ENCODE measurements around the gene GAMT. TPM values are rescaled to one million over a fixed set of nuclear protein-coding genes. Genes with fewer than 3 reads are reported as not detected.
A peak's percentile ranks its signal among the peaks of the same experiment; 100 is the strongest.

The GAMT gene
- total RNA-seq, 5 donors from 2014 or later (not counting 1 experiment from before 2014, with no cell fraction given): 11.8 to 18.1 (median 13.7) TPM

DNA sequence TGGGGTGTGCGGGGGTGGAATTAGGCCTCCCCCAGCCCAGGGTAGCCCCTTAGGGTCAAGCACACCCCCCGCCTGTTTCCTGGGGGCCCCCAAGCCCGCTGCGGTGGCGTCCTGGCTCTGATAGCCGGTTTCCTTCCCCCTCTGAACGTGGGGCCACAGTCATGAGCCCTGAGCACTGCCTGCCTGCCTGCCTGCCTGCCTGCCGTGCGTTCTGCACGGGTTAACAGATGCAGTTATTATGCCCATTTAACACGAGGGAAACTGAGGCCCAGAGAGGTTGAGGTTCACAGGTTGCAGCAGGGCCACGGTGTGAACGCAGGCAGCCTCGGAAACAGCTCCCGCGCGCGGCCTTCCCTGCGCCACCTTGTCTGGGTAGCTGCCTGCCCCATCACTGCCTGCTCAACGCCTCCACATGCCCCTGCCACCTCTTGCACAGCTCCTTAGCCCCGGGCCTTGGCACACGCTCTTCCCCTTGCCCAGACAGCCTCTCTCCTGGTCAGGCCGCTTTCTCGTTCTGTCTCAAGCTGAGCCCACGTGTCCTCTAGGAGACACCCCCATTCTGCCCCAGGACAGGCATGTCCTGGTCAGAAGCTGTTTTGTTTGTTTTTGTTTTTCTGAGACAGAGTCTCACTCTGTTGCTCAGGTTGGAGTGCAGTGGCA, 1.2 kb upstream of the GAMT start:
- H3K27ac ChIP-seq (ENCODE audit: low read length): no peak overlapping the region
- H3K27me3 ChIP-seq (replicated peaks in 1 of 2; ENCODE audit: control insufficient read depth in 2 of 2, extremely low read depth in 1 of 2, insufficient read depth in 2 of 2, low read length in 1 of 2): peaks cover 0 to 19% of the 10 kb centered on the region in 2 experiments
- Mint-ChIP-seq H3K9me3 (no peaks in the 10 kb centered on the region), H3K4me1 (peaks cover 15 to 19% (median 16%) of the 10 kb centered on the region in 3 donors), H3K27me3 (peaks cover 4% of the 10 kb centered on the region in 2 donors), H3K36me3 (no peaks in the 10 kb centered on the region), H3K4me3 (peak overlapping the region; percentile 57 to 74 (median 69)), H3K27ac (no peak overlapping the region)
- DNase-seq (no peak), ATAC-seq (replicated peaks in 1 of 4) (no peak)
- 39% methylated on average over 22 of the region's 25 CpGs for WGBS (ENCODE audit: insufficient coverage)
- peaks cover 3 to 34% of the 10 kb centered on the region in 2 experiments for H3K4me1 ChIP-seq (ENCODE audit: control insufficient read depth in 1 of 2, extremely low read depth in 1 of 2, insufficient read depth in 2 of 2, low read length in 2 of 2)
- H3K9me3 ChIP-seq: no peaks in the 10 kb centered on the region
- ChIA-PET CTCF (interaction anchor here (0.6 to 0.9 kb wide), 4 partner anchors 11 to 335 kb away, joined by 3 to 5 read pairs (median 3); no protein-coding TSS in a partner anchor), POLR2A (no interaction called here)
- H3K36me3 ChIP-seq (ENCODE audit: control insufficient read depth in 2 of 2, extremely low read depth in 1 of 2, insufficient read depth in 1 of 2, low read length in 1 of 2): peaks cover 0 to 6% of the 10 kb centered on the region in 2 donors
- peak overlapping the region in 1 of 2 donors; percentile 35 for H3K4me3 ChIP-seq (ENCODE audit: control insufficient read depth in 1 of 2, extremely low read depth in 1 of 2, low read length in 1 of 2)

DNA sequence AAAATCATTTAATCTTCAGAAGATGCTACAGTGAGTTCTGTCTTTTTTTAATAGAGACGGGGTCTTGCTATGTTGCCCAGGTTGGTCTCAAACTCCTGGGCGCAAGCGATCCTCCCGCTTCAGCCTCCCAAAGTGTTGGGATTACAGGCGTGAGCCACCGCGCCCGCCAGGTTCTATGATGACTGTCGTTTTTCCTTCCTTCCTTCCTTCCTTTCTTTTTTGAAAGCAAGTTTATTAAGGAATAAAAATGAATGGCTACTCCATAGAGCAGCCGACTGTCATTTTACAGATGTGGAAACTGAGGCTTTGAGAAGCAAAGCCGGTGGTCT, 511 bp upstream of the GAMT start:
- POLR2A ChIA-PET: no interaction called here
- Mint-ChIP-seq H3K27ac (no peak overlapping the region), H3K9me3 (no peaks in the 10 kb centered on the region), H3K27me3 (peaks cover 4% of the 10 kb centered on the region in 2 donors), H3K4me3 (peak overlapping the region; percentile 51 to 74 (median 60)), H3K4me1 (peaks cover 15 to 19% (median 16%) of the 10 kb centered on the region in 3 donors), H3K36me3 (no peaks in the 10 kb centered on the region)
- no peaks in the 10 kb centered on the region for H3K9me3 ChIP-seq
- H3K27ac ChIP-seq (ENCODE audit: low read length): no peak overlapping the region
- H3K4me1 ChIP-seq (ENCODE audit: control insufficient read depth in 1 of 2, extremely low read depth in 1 of 2, insufficient read depth in 2 of 2, low read length in 2 of 2): peaks cover 3 to 36% of the 10 kb centered on the region in 2 experiments
- H3K4me3 ChIP-seq (ENCODE audit: control insufficient read depth in 1 of 2, extremely low read depth in 1 of 2, low read length in 1 of 2): peak overlapping the region; percentile 35 to 37
- no peak for ATAC-seq (replicated peaks in 1 of 4)
- H3K27me3 ChIP-seq (replicated peaks in 1 of 2; ENCODE audit: control insufficient read depth in 2 of 2, extremely low read depth in 1 of 2, insufficient read depth in 2 of 2, low read length in 1 of 2): peaks cover 0 to 19% of the 10 kb centered on the region in 2 experiments
- WGBS (ENCODE audit: insufficient coverage): 59% methylated on average over 6 of the region's 11 CpGs
- CTCF ChIA-PET: interaction anchor here in 1 of 2 donors (0.7 kb wide), 1 partner anchor 49 kb away, joined by 3 read pairs; no protein-coding TSS in a partner anchor
- DNase-seq: no peak
- peaks cover 0 to 6% of the 10 kb centered on the region in 2 donors for H3K36me3 ChIP-seq (ENCODE audit: control insufficient read depth in 2 of 2, extremely low read depth in 1 of 2, insufficient read depth in 1 of 2, low read length in 1 of 2)

GRCh38 chr19:1400281-1401137, 833 bp downstream of the GAMT start:
- peaks cover 3 to 37% of the 10 kb centered on the region in 2 experiments for H3K4me1 ChIP-seq (ENCODE audit: control insufficient read depth in 1 of 2, extremely low read depth in 1 of 2, insufficient read depth in 2 of 2, low read length in 2 of 2)
- H3K9me3 Mint-ChIP-seq: no peaks in the 10 kb centered on the region
- H3K27me3 ChIP-seq (replicated peaks in 1 of 2; ENCODE audit: control insufficient read depth in 2 of 2, extremely low read depth in 1 of 2, insufficient read depth in 2 of 2, low read length in 1 of 2): peaks cover 0 to 19% of the 10 kb centered on the region in 2 experiments
- H3K4me1 Mint-ChIP-seq: peaks cover 10 to 19% (median 13%) of the 10 kb centered on the region in 3 donors
- peaks cover 4% of the 10 kb centered on the region in 2 donors for H3K27me3 Mint-ChIP-seq
- ChIA-PET CTCF (interaction anchor here in 1 of 2 donors (0.5 kb wide), 1 partner anchor 44 kb away, joined by 3 read pairs; no protein-coding TSS in a partner anchor), POLR2A (interaction anchor here in 1 of 2 donors (0.6 kb wide), 1 partner anchor 624 kb away, joined by 7 read pairs; no protein-coding TSS in a partner anchor)
- no peak overlapping the region for H3K27ac ChIP-seq (ENCODE audit: low read length)
- peak overlapping the region; percentile 46 to 71 for H3K4me3 ChIP-seq (ENCODE audit: control insufficient read depth in 1 of 2, extremely low read depth in 1 of 2, low read length in 1 of 2)
- H3K4me3 Mint-ChIP-seq: peak overlapping the region; percentile 64 to 71 (median 65)
- ATAC-seq (replicated peaks in 1 of 4) (peak; percentile 31 to 36 (median 34)), DNase-seq (peak in 3 of 35 experiments; percentile 16 to 25 (median 20))
- H3K36me3 ChIP-seq (ENCODE audit: control insufficient read depth in 2 of 2, extremely low read depth in 1 of 2, insufficient read depth in 1 of 2, low read length in 1 of 2): peaks cover 0 to 6% of the 10 kb centered on the region in 2 donors
- H3K27ac Mint-ChIP-seq: no peak overlapping the region
- no peaks in the 10 kb centered on the region for H3K36me3 Mint-ChIP-seq
- no peaks in the 10 kb centered on the region for H3K9me3 ChIP-seq
- 35% methylated on average over 26 of the region's 36 CpGs for WGBS (ENCODE audit: insufficient coverage)

- peaks cover 0 to 19% of the 10 kb centered on the region in 2 experiments for H3K27me3 ChIP-seq (replicated peaks in 1 of 2; ENCODE audit: control insufficient read depth in 2 of 2, extremely low read depth in 1 of 2, insufficient read depth in 2 of 2, low read length in 1 of 2)
- no peaks in the 10 kb centered on the region for H3K9me3 ChIP-seq
- ATAC-seq (replicated peaks in 1 of 4) (no peak), DNase-seq (no peak)
- WGBS (ENCODE audit: insufficient coverage): 97% methylated on average over 15 of the region's 15 CpGs
- peaks cover 3 to 37% of the 10 kb centered on the region in 2 experiments for H3K4me1 ChIP-seq (ENCODE audit: control insufficient read depth in 1 of 2, extremely low read depth in 1 of 2, insufficient read depth in 2 of 2, low read length in 2 of 2)
- no peak overlapping the region for H3K4me3 ChIP-seq (ENCODE audit: control insufficient read depth in 1 of 2, extremely low read depth in 1 of 2, low read length in 1 of 2)
- ChIA-PET POLR2A (no interaction called here), CTCF (interaction anchor here in 1 of 2 donors (0.5 kb wide), 1 partner anchor 44 kb away, joined by 3 read pairs; no protein-coding TSS in a partner anchor)
- peaks cover 4% of the 10 kb centered on the region in 2 donors for H3K27me3 Mint-ChIP-seq
- H3K9me3 Mint-ChIP-seq: no peaks in the 10 kb centered on the region
- peaks cover 10 to 19% (median 13%) of the 10 kb centered on the region in 3 donors for H3K4me1 Mint-ChIP-seq
- H3K4me3 Mint-ChIP-seq: peak overlapping the region in 1 of 3 donors; percentile 64
- no peak overlapping the region for H3K27ac Mint-ChIP-seq
- no peak overlapping the region for H3K27ac ChIP-seq (ENCODE audit: low read length)
- H3K36me3 Mint-ChIP-seq: no peaks in the 10 kb centered on the region
- peaks cover 0 to 6% of the 10 kb centered on the region in 2 donors for H3K36me3 ChIP-seq (ENCODE audit: control insufficient read depth in 2 of 2, extremely low read depth in 1 of 2, insufficient read depth in 1 of 2, low read length in 1 of 2)
These were observed 1.6 kb downstream of the GAMT start for GRCh38 chr19:1399745-1400144.

GRCh38 chr19:1399079-1399478, 2.3 kb downstream of the GAMT start:
- Mint-ChIP-seq H3K9me3 (no peaks in the 10 kb centered on the region), H3K27me3 (peaks cover 4% of the 10 kb centered on the region in 2 donors), H3K27ac (no peak overlapping the region), H3K4me3 (no peak overlapping the region), H3K36me3 (no peaks in the 10 kb centered on the region), H3K4me1 (peaks cover 10 to 19% (median 13%) of the 10 kb centered on the region in 3 donors)
- WGBS (ENCODE audit: insufficient coverage): 94% methylated on average over 15 of the region's 19 CpGs
- Histone ChIP-seq H3K4me1 (ENCODE audit: control insufficient read depth in 1 of 2, extremely low read depth in 1 of 2, insufficient read depth in 2 of 2, low read length in 2 of 2) (peaks cover 3 to 37% of the 10 kb centered on the region in 2 experiments), H3K36me3 (ENCODE audit: control insufficient read depth in 2 of 2, extremely low read depth in 1 of 2, insufficient read depth in 1 of 2, low read length in 1 of 2) (peaks cover 0 to 6% of the 10 kb centered on the region in 2 donors), H3K9me3 (no peaks in the 10 kb centered on the region), H3K27ac (ENCODE audit: low read length) (no peak overlapping the region), H3K4me3 (ENCODE audit: control insufficient read depth in 1 of 2, extremely low read depth in 1 of 2, low read length in 1 of 2) (no peak overlapping the region), H3K27me3 (replicated peaks in 1 of 2; ENCODE audit: control insufficient read depth in 2 of 2, extremely low read depth in 1 of 2, insufficient read depth in 2 of 2, low read length in 1 of 2) (peaks cover 0 to 16% of the 10 kb centered on the region in 2 experiments)
- POLR2A ChIA-PET: no interaction called here
- CTCF ChIA-PET: no interaction called here
- DNase-seq: no peak
- no peak for ATAC-seq (replicated peaks in 1 of 4)

- Mint-ChIP-seq H3K4me3 (no peak overlapping the region), H3K27me3 (peaks cover 3% of the 10 kb centered on the region in 2 donors), H3K27ac (no peak overlapping the region), H3K36me3 (peaks cover 4% of the 10 kb centered on the region), H3K9me3 (no peaks in the 10 kb centered on the region), H3K4me1 (peaks cover 8 to 16% (median 13%) of the 10 kb centered on the region in 3 donors)
- H3K4me1 ChIP-seq (ENCODE audit: control insufficient read depth in 1 of 2, extremely low read depth in 1 of 2, insufficient read depth in 2 of 2, low read length in 2 of 2): peaks cover 3 to 36% of the 10 kb centered on the region in 2 experiments
- no peak overlapping the region for H3K4me3 ChIP-seq (ENCODE audit: control insufficient read depth in 1 of 2, extremely low read depth in 1 of 2, low read length in 1 of 2)
- DNase-seq (no peak), ATAC-seq (replicated peaks in 1 of 4) (no peak)
- CTCF ChIA-PET: no interaction called here
- H3K27me3 ChIP-seq (replicated peaks in 1 of 2; ENCODE audit: control insufficient read depth in 2 of 2, extremely low read depth in 1 of 2, insufficient read depth in 2 of 2, low read length in 1 of 2): peaks cover 0 to 9% of the 10 kb centered on the region in 2 experiments
- no peak overlapping the region for H3K27ac ChIP-seq (ENCODE audit: low read length)
- 76% methylated on average over 8 of the region's 9 CpGs for WGBS (ENCODE audit: insufficient coverage)
- peaks cover 6 to 8% of the 10 kb centered on the region in 2 donors for H3K36me3 ChIP-seq (ENCODE audit: control insufficient read depth in 2 of 2, extremely low read depth in 1 of 2, insufficient read depth in 1 of 2, low read length in 1 of 2)
- H3K9me3 ChIP-seq: no peaks in the 10 kb centered on the region
- POLR2A ChIA-PET: no interaction called here
These were observed 3.5 kb downstream of the GAMT start for GRCh38 chr19:1397838-1398237.
